H1 (cell line): ENCODE measurements around the gene RAB39A. TPM values are rescaled to one million over a fixed set of nuclear protein-coding genes. Genes with fewer than 3 reads are reported as not detected.

ENCODE experiments used
- CHD2 ChIP-seq: IDR thresholded peaks from 2 replicates; pipeline ENCODE4 v1.6.1; 2012; ENCODE audit warnings: low read length, improper control_type of control experiment
- GTF2F1 ChIP-seq: IDR thresholded peaks from 2 replicates; pipeline ENCODE4 v1.6.1; 2012; ENCODE audit warnings: low read depth, low read length, improper control_type of control experiment, borderline replicate concordance
- KDM1A ChIP-seq: fragments of 200-600, 300-600 bp; sonication (generic); IDR thresholded peaks from 2 replicates; pipeline ENCODE4 v1.7.1; 2016; ENCODE audit warnings: mild to moderate bottlenecking, low read length, borderline replicate concordance
- MAX ChIP-seq: IDR thresholded peaks from 2 replicates; pipeline ENCODE4 v1.6.1; 2012; ENCODE audit warnings: inconsistent platforms
- TEAD4 ChIP-seq: IDR thresholded peaks from 2 replicates; pipeline ENCODE4 v1.6.1; 2012; ENCODE audit warnings: low read depth, low read length, inconsistent platforms, mixed read lengths
- ZNF274 ChIP-seq: IDR thresholded peaks from 2 replicates; pipeline ENCODE4 v1.7.0; 2012; ENCODE audit warnings: low read length, borderline replicate concordance; ENCODE audit errors: extremely low read depth
- polyA plus RNA-seq, 7 experiments: library from polyadenylated mRNA; depleted of rRNA in 3 of 7; stranded (reverse) in 5 of 7; unstranded in 2 of 7; fragments of >200 nt in 5 of 7; fragments of 200-250 nt in 2 of 7; gene quantifications; 1 replicate in 5 of 7; 2 replicates in 1 of 7; 4 replicates in 1 of 7; pipeline versions ENCODE4 v1.2.1 to v1.2.3, GENCODE V29; 2011 to 2013; ENCODE audit warnings: missing spikeins in 2 of 7, mixed read lengths in 2 of 7
- total RNA-seq: library from RNA; stranded (reverse); fragmentation: NEBNext Ultra II Directional; extraction: Animal tissue kit (Norgen Biotek cat#: 25700); gene quantifications from 2 replicates; pipeline ENCODE4 v1.2.1, GENCODE V29; 2021

RAB39A gene
- total and polyA plus RNA-seq, 2 of the 8 experiments (the other 6 are each of a cell fraction or from before 2014, with no cell fraction given) = 7.1 to 19.1 TPM

GRCh38 chr11:107951155-107951554 is 22.9 kb downstream of the RAB39A start (continued):
- TF ChIP-seq ZNF274 (no peak), CHD2 (no peak), TEAD4 (no peak), KDM1A (no peak), GTF2F1 (no peak), MAX (no peak)
